Muscle of arm (tissue), 14 donors: ENCODE data around the gene TCF7L2. TPM values are rescaled to one million over a fixed set of nuclear protein-coding genes. Genes with fewer than 3 reads are reported as not detected.

Experiments
- DNase-seq: peaks from one replicate; pipeline ENCODE4 v3.0.0-alpha.2; 2013
- long read RNA-seq, 11 donors: transcript quantifications; one replicate each; lab custom pipeline, GENCODE V29; 2026
- polyA plus RNA-seq, 12 donors: library from polyadenylated mRNA; unstranded; fragments of 120-200 nt; gene quantifications; one replicate each; pipeline ENCODE4 v1.2.1, GENCODE V29; 2013; ENCODE audit not compliant: insufficient read length in 12 of 12

TCF7L2 gene
- 100 to 1,000 TPM in 2 of 12 donors, 10 to 100 TPM in 9, not detected in 1; 37.6 to 122 (median 51.4) TPM for polyA plus RNA-seq
- long read RNA-seq, donor 1, partial matches to known transcripts: 5 of 7 reads
- long read RNA-seq, donor 1, other reads (novel, unspliced or antisense): 0 of 7 reads
- long read RNA-seq, donor 2, partial matches to known transcripts: 0 of 1 reads
- long read RNA-seq, donor 2, other reads (novel, unspliced or antisense): 0 of 1 reads
- long read RNA-seq, donor 3: 0 reads
- long read RNA-seq, donor 4, partial matches to known transcripts: 0 of 2 reads
- long read RNA-seq, donor 4, other reads (novel, unspliced or antisense): 0 of 2 reads
- long read RNA-seq, donor 5: 0 reads
- long read RNA-seq, donor 6: 0 reads
- long read RNA-seq, donor 7, partial matches to known transcripts: 37 of 38 reads
- long read RNA-seq, donor 7, other reads (novel, unspliced or antisense): 0 of 38 reads
- long read RNA-seq, donor 8, full-length matches to known transcripts: 3 of 96 reads
- long read RNA-seq, donor 8, partial matches to known transcripts: 93 of 96 reads
- long read RNA-seq, donor 8, other reads (novel, unspliced or antisense): 0 of 96 reads
- long read RNA-seq, donor 9: 0 reads
- long read RNA-seq, donor 10, partial matches to known transcripts: 0 of 1 reads
- long read RNA-seq, donor 10, other reads (novel, unspliced or antisense): 0 of 1 reads
- long read RNA-seq, donor 11, partial matches to known transcripts: 20 of 24 reads
- long read RNA-seq, donor 11, other reads (novel, unspliced or antisense): 0 of 24 reads

GRCh38 chr10:112949875-112950507, at the start of gene TCF7L2:
TCF7L2 (plus strand) TSS chr10:112950247; CDS start chr10:112950757, 510 bp downstream.
- peak; percentile 97 for DNase-seq

- DNase-seq: no peak
These were observed 47.3 kb upstream of the TCF7L2 start for GRCh38 chr10:112902730-112903129.

- DNase-seq: no peak
These were observed 46.0 kb upstream of the TCF7L2 start for GRCh38 chr10:112904000-112904399.

- DNase-seq: no peak
These were observed 43.1 kb upstream of the TCF7L2 start for GRCh38 chr10:112906945-112907344.

- DNase-seq: no peak
These were observed 42.2 kb upstream of the TCF7L2 start for GRCh38 chr10:112907893-112908292.

- no peak for DNase-seq
These were observed 38.8 kb upstream of the TCF7L2 start for GRCh38 chr10:112911206-112911605.

- DNase-seq: no peak
These were observed 37.6 kb upstream of the TCF7L2 start for GRCh38 chr10:112912410-112912928.

- no peak for DNase-seq
These were observed 36.8 kb upstream of the TCF7L2 start for GRCh38 chr10:112913255-112913654.

- no peak for DNase-seq
These were observed 36.3 kb upstream of the TCF7L2 start for GRCh38 chr10:112913661-112914287.

GRCh38 chr10:112914288-112914952, 35.6 kb upstream of the TCF7L2 start:
- no peak for DNase-seq

GRCh38 chr10:112915590-112916572, 34.2 kb upstream of the TCF7L2 start:
- DNase-seq: no peak

GRCh38 chr10:112917681-112918080, 32.4 kb upstream of the TCF7L2 start:
- DNase-seq: no peak

- no peak for DNase-seq
These were observed 31.3 kb upstream of the TCF7L2 start for GRCh38 chr10:112918771-112919170.

- DNase-seq: no peak
These were observed 30.3 kb upstream of the TCF7L2 start for GRCh38 chr10:112919721-112920120.

- DNase-seq: no peak
These were observed 22.9 kb upstream of the TCF7L2 start for GRCh38 chr10:112926906-112927688.

GRCh38 chr10:112927980-112928379, 22.1 kb upstream of the TCF7L2 start:
- DNase-seq: no peak

- DNase-seq: no peak
These were observed 17.4 kb upstream of the TCF7L2 start for GRCh38 chr10:112932658-112933057.

- DNase-seq: no peak
These were observed 15.9 kb upstream of the TCF7L2 start for GRCh38 chr10:112934193-112934592.
